H1 (cell line): ENCODE results near the gene RGP1. TPM values are rescaled to one million over a fixed set of nuclear protein-coding genes. Genes with fewer than 3 reads are reported as not detected.

ENCODE experiments used
- CTCF ChIA-PET: fragments of 300-600 bp; sonication (Branson Sonifier 250); formaldehyde crosslinking; loops from one replicate; lab custom pipeline; 2021; ENCODE audit not compliant: partially characterized antibody; lab: Charles Lee
- POLR2A ChIA-PET: fragments of 300-600 bp; sonication (Branson Sonifier 250); formaldehyde crosslinking; loops from one replicate; lab custom pipeline; 2021; ENCODE audit warnings: inconsistent platforms; ENCODE audit not compliant: partially characterized antibody; lab: Charles Lee
- DNase-seq, 2 experiments: peaks; one replicate each; pipeline versions ENCODE4 v3.0.0 to v3.0.0-alpha.2; 2010 to 2022; ENCODE audit warnings: low spot score in 2 of 2, low read depth in 1 of 2, mixed read lengths in 1 of 2
- FAIRE-seq: peaks from 2 replicates; lab custom pipeline; 2011; peaks lifted over from hg19 to GRCh38; lab: Jason Lieb, UNC
- H2AFZ ChIP-seq: 2 replicates; pipeline ENCODE4 v1.8.1; 2012; ENCODE audit warnings: low read length, inconsistent platforms
- H2AK5ac ChIP-seq: 2 replicates; pipeline ENCODE4 v1.6.1; 2013; ENCODE audit warnings: low read depth, low read length
- H2BK120ac ChIP-seq: replicated peaks from 2 replicates; pipeline ENCODE3; 2013; ENCODE audit warnings: low read depth, low read length, inconsistent platforms
- H2BK12ac ChIP-seq: 2 replicates; pipeline ENCODE4 v1.6.1; 2013; ENCODE audit warnings: low read depth, low read length
- H2BK15ac ChIP-seq: 2 replicates; pipeline ENCODE4 v1.6.1; 2013; ENCODE audit warnings: low read length
- H2BK20ac ChIP-seq: 2 replicates; pipeline ENCODE4 v1.6.1; 2013; ENCODE audit warnings: low read length
- H2BK5ac ChIP-seq: 2 replicates; pipeline ENCODE4 v1.6.1; 2013; ENCODE audit warnings: low read depth, low read length
- H3K14ac ChIP-seq: 2 replicates; pipeline ENCODE4 v1.6.1; 2013; ENCODE audit warnings: inconsistent platforms; ENCODE audit not compliant: insufficient read length
- H3K18ac ChIP-seq: 2 replicates; pipeline ENCODE4 v1.6.1; 2013; ENCODE audit warnings: low read length; ENCODE audit errors: extremely low read depth
- H3K23ac ChIP-seq: 2 replicates; pipeline ENCODE4 v1.6.1; 2013; ENCODE audit warnings: inconsistent platforms; ENCODE audit not compliant: insufficient read length
- H3K23me2 ChIP-seq: 2 replicates; pipeline ENCODE4 v1.6.1; 2013; ENCODE audit warnings: low read depth, low read length
- H3K27ac ChIP-seq: 2 replicates; pipeline ENCODE4 v1.6.1; 2011; ENCODE audit warnings: low read depth, low read length, inconsistent platforms
- H3K27me3 ChIP-seq, 4 experiments: replicated peaks in 1 of 4; 1 replicate in 1 of 4; 2 replicates in 3 of 4; pipeline versions ENCODE4 v1.6.1 to v1.8.1; 2011 to 2013; ENCODE audit warnings: low read length in 3 of 4, mild to moderate bottlenecking in 3 of 4, inconsistent platforms in 2 of 4, mixed read lengths in 2 of 4, moderate library complexity in 1 of 4; ENCODE audit not compliant: control insufficient read depth in 3 of 4, insufficient read depth in 3 of 4; ENCODE audit errors: extremely low read depth in 1 of 4
- H3K36me3 ChIP-seq, 4 experiments: 2 replicates each; pipeline versions ENCODE4 v1.6.1 to v1.8.1; 2011 to 2013; ENCODE audit warnings: mild to moderate bottlenecking in 4 of 4, low read length in 3 of 4, moderate library complexity in 2 of 4, control low read depth in 1 of 4, inconsistent platforms in 1 of 4; ENCODE audit not compliant: insufficient read depth in 4 of 4, control insufficient read depth in 2 of 4
- H3K4ac ChIP-seq: replicated peaks from 2 replicates; pipeline ENCODE3; 2013; ENCODE audit warnings: low read length, low read depth, mixed read lengths, inconsistent platforms; ENCODE audit not compliant: insufficient read length
- H3K4me1 ChIP-seq, 4 experiments: replicated peaks in 1 of 4; 1 replicate in 1 of 4; 2 replicates in 3 of 4; pipeline versions ENCODE4 v1.6.1 to v1.8.1; 2011 to 2013; ENCODE audit warnings: low read length in 3 of 4, inconsistent platforms in 2 of 4, mixed read lengths in 1 of 4; ENCODE audit not compliant: insufficient read depth in 4 of 4, control insufficient read depth in 3 of 4
- H3K4me2 ChIP-seq, 2 experiments: 2 replicates each; pipeline versions ENCODE4 v1.6.1 to v1.8.1; 2011 to 2013; ENCODE audit warnings: low read depth in 2 of 2, low read length in 2 of 2, control low read depth in 1 of 2, inconsistent platforms in 1 of 2, mild to moderate bottlenecking in 1 of 2; ENCODE audit not compliant: insufficient read depth in 1 of 2
- H3K4me3 ChIP-seq, 4 experiments: fragments of 200-600, 300-600 bp in 1 of 4; sonication (generic), shearing (Covaris generic), sonication (Bioruptor Twin) in 1 of 4; 2 replicates each; pipeline versions ENCODE4 v1.5.1 to v1.8.1; 2011 to 2016; ENCODE audit warnings: low read length in 4 of 4, low read depth in 3 of 4, control low read depth in 2 of 4, inconsistent platforms in 2 of 4, mild to moderate bottlenecking in 2 of 4, mixed read lengths in 1 of 4, moderate library complexity in 1 of 4; ENCODE audit not compliant: insufficient read depth in 2 of 4; ENCODE audit errors: extremely low read depth in 1 of 4
- H3K56ac ChIP-seq: replicated peaks from 2 replicates; pipeline ENCODE3; 2013; ENCODE audit warnings: low read depth, mild to moderate bottlenecking, mixed read lengths, low read length, inconsistent platforms; ENCODE audit not compliant: insufficient read length
- H3K79me1 ChIP-seq: 2 replicates; pipeline ENCODE4 v1.6.1; 2013; ENCODE audit warnings: low read depth, low read length, control low read depth
- H3K79me2 ChIP-seq, 2 experiments: 2 replicates each; pipeline versions ENCODE4 v1.6.1 to v1.8.1; 2012 to 2013; ENCODE audit warnings: low read length in 2 of 2, mild to moderate bottlenecking in 2 of 2, inconsistent platforms in 1 of 2; ENCODE audit not compliant: insufficient read depth in 2 of 2, control insufficient read depth in 1 of 2
- H3K9ac ChIP-seq, 4 experiments: replicated peaks in 1 of 4; 1 replicate in 1 of 4; 2 replicates in 3 of 4; pipeline versions ENCODE4 v1.6.1 to v1.8.1; 2011 to 2013; ENCODE audit warnings: low read depth in 3 of 4, low read length in 3 of 4, control low read depth in 2 of 4, mild to moderate bottlenecking in 2 of 4, moderate library complexity in 2 of 4, inconsistent platforms in 1 of 4; ENCODE audit errors: extremely low read depth in 1 of 4
- H3K9me3 ChIP-seq, 2 experiments: 2 replicates each; pipeline versions ENCODE4 v1.6.1 to v1.8.1; 2012 to 2013; ENCODE audit warnings: mild to moderate bottlenecking in 2 of 2, moderate library complexity in 2 of 2, control low read depth in 1 of 2, inconsistent platforms in 1 of 2, low read depth in 1 of 2, low read length in 1 of 2, mixed read lengths in 1 of 2; ENCODE audit not compliant: insufficient read depth in 2 of 2
- H4K20me1 ChIP-seq, 2 experiments: replicated peaks in 1 of 2; 2 replicates each; pipeline versions ENCODE3 to v1.8.1; 2011 to 2013; ENCODE audit warnings: inconsistent platforms in 2 of 2, low read length in 2 of 2, mild to moderate bottlenecking in 1 of 2; ENCODE audit not compliant: insufficient read depth in 2 of 2, control insufficient read depth in 1 of 2
- H4K5ac ChIP-seq: 2 replicates; pipeline ENCODE4 v1.6.1; 2013; ENCODE audit warnings: low read length, low read depth, mixed read lengths, inconsistent platforms; ENCODE audit not compliant: insufficient read length
- H4K8ac ChIP-seq: 2 replicates; pipeline ENCODE4 v1.8.0; 2013; ENCODE audit warnings: mild to moderate bottlenecking, moderate library complexity, low read length, inconsistent platforms; ENCODE audit not compliant: insufficient read depth; ENCODE audit errors: extremely low read depth
- H4K91ac ChIP-seq: replicated peaks from 2 replicates; pipeline ENCODE3; 2013; ENCODE audit warnings: low read length, mixed read lengths, inconsistent platforms; ENCODE audit not compliant: insufficient read length
- CHD1 ChIP-seq: IDR thresholded peaks from 2 replicates; pipeline ENCODE4 v1.6.1; 2012; ENCODE audit warnings: low read depth, low read length, improper control_type of control experiment
- whole genome bisulfite sequencing, 2 experiments: shearing (Covaris generic) in 1 of 2; methylation state at CpG; one replicate each; pipeline versions ENCODE4 v1.1.6 to v1.1.7; 2013 to 2015; ENCODE audit warnings: low lambda C conversion rate in 2 of 2, mixed read lengths in 2 of 2, inconsistent platforms in 1 of 2, low coverage in 1 of 2, missing lambda C conversion rate in 1 of 2; ENCODE audit not compliant: insufficient replicate concordance in 2 of 2, insufficient coverage in 1 of 2, insufficient read length in 1 of 2; ENCODE audit errors: extremely low coverage in 1 of 2, missing lambda C conversion rate in 1 of 2; 5-methylcytosine and 5-hydroxymethylcytosine counted together
- polyA plus RNA-seq, 7 experiments: library from polyadenylated mRNA; depleted of rRNA in 3 of 7; stranded (reverse) in 5 of 7; unstranded in 2 of 7; fragments of >200 nt in 5 of 7; fragments of 200-250 nt in 2 of 7; gene quantifications; 1 replicate in 5 of 7; 2 replicates in 1 of 7; 4 replicates in 1 of 7; pipeline versions ENCODE4 v1.2.1 to v1.2.3, GENCODE V29; 2011 to 2013; ENCODE audit warnings: missing spikeins in 2 of 7, mixed read lengths in 2 of 7
- total RNA-seq: library from RNA; stranded (reverse); fragmentation: NEBNext Ultra II Directional; extraction: Animal tissue kit (Norgen Biotek cat#: 25700); gene quantifications from 2 replicates; pipeline ENCODE4 v1.2.1, GENCODE V29; 2021

The RGP1 gene
- total and polyA plus RNA-seq, 2 of the 8 experiments (the other 6 are each of a cell fraction or from before 2014, with no cell fraction given): 11.8 to 22.7 TPM

- Histone ChIP-seq H2BK15ac (no peak overlapping the region), H4K20me1 (peaks cover 0 to 6% of the 10 kb centered on the region in 2 experiments), H4K8ac (no peak overlapping the region), H2AFZ (no peak overlapping the region), H3K23me2 (no peaks in the 10 kb centered on the region), H3K9me3 (no peaks in the 10 kb centered on the region), H3K23ac (no peak overlapping the region), H3K56ac (no peak overlapping the region), H3K79me2 (no peaks in the 10 kb centered on the region), H2BK12ac (no peak overlapping the region), H3K27me3 (no peaks in the 10 kb centered on the region), H3K9ac (no peak overlapping the region), H2AK5ac (no peak overlapping the region), H3K18ac (no peak overlapping the region), H3K4me2 (no peak overlapping the region), H3K79me1 (no peaks in the 10 kb centered on the region), H4K91ac (no peak overlapping the region), H3K4me3 (no peak overlapping the region), H3K36me3 (peaks cover 46 to 92% (median 86%) of the 10 kb centered on the region in 4 experiments), H3K27ac (no peak overlapping the region), H4K5ac (no peak overlapping the region), H2BK20ac (no peak overlapping the region), H3K4ac (no peak overlapping the region), H3K14ac (no peak overlapping the region), H2BK5ac (no peak overlapping the region), H2BK120ac (no peak overlapping the region), H3K4me1 (no peaks in the 10 kb centered on the region)
- FAIRE-seq (no peak), DNase-seq (no peak)
- POLR2A ChIA-PET: interaction anchor here (0.8 to 4.8 kb wide), 2 partner anchors 13 to 41 kb away, joined by 3 to 19 read pairs; partner anchors contain the start of gene TPM2
- CTCF ChIA-PET: interaction anchor here (1.1 to 13.1 kb wide), 5 partner anchors 8 to 40 kb away, joined by 3 to 199 read pairs (median 6); partner anchors contain the start of genes ARHGEF39 and TPM2
- 99% methylated on average over 7 of the region's 7 CpGs; no CpG with 5 or more reads in 1 of the 2 experiments for WGBS, 2 experiments
- no peak for TF ChIP-seq CHD1
These were observed 46.4 kb upstream of the RGP1 start for GRCh38 chr9:35702696-35703095.
